Retinal pigment epithelial cell (primary cell): Measurements from ENCODE around the gene NEUROG3.

ENCODE experiments used
- DNase-seq: peaks from one replicate; pipeline ENCODE4 v3.0.0-alpha.2; 2010; ENCODE audit warnings: low read depth
- H3K4me3 ChIP-seq: 2 replicates; pipeline ENCODE4 v1.5.1; 2011; ENCODE audit warnings: mild to moderate bottlenecking, low read length, control low read depth, moderate library complexity
- CTCF ChIP-seq: conservative IDR thresholded peaks from 2 replicates; pipeline ENCODE4 v1.5.1; 2011; ENCODE audit warnings: low read depth, low read length, control low read depth, inconsistent platforms

NEUROG3 gene

GRCh38 chr10:69559525-69559924 lies 13.7 kb downstream of the NEUROG3 start:
- H3K4me3 ChIP-seq: no peak overlapping the region
- TF ChIP-seq CTCF: no peak
- no peak for DNase-seq

GRCh38 chr10:69558559-69558958 lies 14.7 kb downstream of the NEUROG3 start:
- no peak overlapping the region for H3K4me3 ChIP-seq
- DNase-seq: no peak
- TF ChIP-seq CTCF: no peak

GRCh38 chr10:69554611-69555010 lies 18.6 kb downstream of the NEUROG3 start:
- no peak for TF ChIP-seq CTCF

GRCh38 chr10:69553328-69553727 lies 19.9 kb downstream of the NEUROG3 start:
- TF ChIP-seq CTCF: no peak
- no peak overlapping the region for H3K4me3 ChIP-seq
- DNase-seq: no peak

More at GRCh38 chr10:69554611-69555010, 18.6 kb downstream of the NEUROG3 start:
- H3K4me3 ChIP-seq: no peak overlapping the region
- no peak for DNase-seq

GRCh38 chr10:69552268-69552667 lies 21.0 kb downstream of the NEUROG3 start:
- TF ChIP-seq CTCF: no peak
- no peak for DNase-seq
- H3K4me3 ChIP-seq: no peak overlapping the region

- TF ChIP-seq CTCF: no peak
- DNase-seq: no peak
- no peak overlapping the region for H3K4me3 ChIP-seq
Measured at GRCh38 chr10:69549959-69550358, 23.3 kb downstream of the NEUROG3 start.

- H3K4me3 ChIP-seq: no peak overlapping the region
- DNase-seq: no peak
- TF ChIP-seq CTCF: no peak
Measured at GRCh38 chr10:69541463-69541862, 31.8 kb downstream of the NEUROG3 start.
